ENCODE measurements around the gene PITPNB. TPM values are rescaled to one million over a fixed set of nuclear protein-coding genes. Genes with fewer than 3 reads are reported as not detected.

PITPNB gene
- total and polyA plus RNA-seq, 2 donors from 2014 or later, result 23.7 to 72.0 TPM

GRCh38 chr22:27878541-27878940 lies 40.5 kb downstream of the PITPNB start:
- intact Hi-C loops (cut with DNase I), result no loop called here
- FAIRE-seq (no peak), DNase-seq (no peak)
- H3K27ac ChIP-seq (ENCODE audit: low read depth in 2 of 2, low read length in 2 of 2), result no peak overlapping the region
- no peak for TF ChIP-seq CTCF (IDR thresholded peaks at IDR 0.05; ENCODE audit: borderline replicate concordance, extremely low read depth, insufficient read depth)
- no peaks in the 10 kb centered on the region for H3K36me3 ChIP-seq (ENCODE audit: control insufficient read depth in 2 of 3, insufficient read depth in 3 of 3, low read length in 3 of 3)
- H3K9me3 ChIP-seq (ENCODE audit: control insufficient read depth in 2 of 3, insufficient read depth in 1 of 3, low read length in 3 of 3), result no peaks in the 10 kb centered on the region
- no peaks in the 10 kb centered on the region for H3K27me3 ChIP-seq (ENCODE audit: control insufficient read depth, insufficient read depth, low read length)
- H3K9ac ChIP-seq (ENCODE audit: low read length in 3 of 3), result no peak overlapping the region
- H3K4me3 ChIP-seq (ENCODE audit: low read length in 3 of 3), result no peak overlapping the region
- peaks cover 3 to 7% (median 5%) of the 10 kb centered on the region in 3 donors for H3K4me1 ChIP-seq (ENCODE audit: control insufficient read depth in 2 of 3, insufficient read depth in 2 of 3, low read depth in 1 of 3, low read length in 3 of 3)

- intact Hi-C loops (cut with DNase I), result no loop called here
- DNase-seq (no peak), FAIRE-seq (no peak)
- Histone ChIP-seq H3K4me3 (ENCODE audit: low read length in 3 of 3) (no peak overlapping the region), H3K27ac (ENCODE audit: low read depth in 2 of 2, low read length in 2 of 2) (no peak overlapping the region), H3K9ac (ENCODE audit: low read length in 3 of 3) (no peak overlapping the region), H3K9me3 (ENCODE audit: control insufficient read depth in 2 of 3, insufficient read depth in 1 of 3, low read length in 3 of 3) (no peaks in the 10 kb centered on the region), H3K36me3 (ENCODE audit: control insufficient read depth in 2 of 3, insufficient read depth in 3 of 3, low read length in 3 of 3) (peaks cover 0 to 1% (median 0%) of the 10 kb centered on the region in 3 donors), H3K27me3 (ENCODE audit: control insufficient read depth, insufficient read depth, low read length) (no peaks in the 10 kb centered on the region), H3K4me1 (ENCODE audit: control insufficient read depth in 2 of 3, insufficient read depth in 2 of 3, low read depth in 1 of 3, low read length in 3 of 3) (peaks cover 3 to 7% (median 5%) of the 10 kb centered on the region in 3 donors)
- no peak for TF ChIP-seq CTCF (IDR thresholded peaks at IDR 0.05; ENCODE audit: borderline replicate concordance, extremely low read depth, insufficient read depth)
Observed at GRCh38 chr22:27877501-27877900, 41.6 kb downstream of the PITPNB start.

GRCh38 chr22:27876684-27877083 lies 42.4 kb downstream of the PITPNB start:
- no peak for FAIRE-seq
- intact Hi-C loops (cut with DNase I), result no loop called here
- Histone ChIP-seq H3K4me3 (ENCODE audit: low read length in 3 of 3) (no peak overlapping the region), H3K9me3 (ENCODE audit: control insufficient read depth in 2 of 3, insufficient read depth in 1 of 3, low read length in 3 of 3) (no peaks in the 10 kb centered on the region), H3K36me3 (ENCODE audit: control insufficient read depth in 2 of 3, insufficient read depth in 3 of 3, low read length in 3 of 3) (peaks cover 0 to 2% (median 1%) of the 10 kb centered on the region in 3 donors), H3K9ac (ENCODE audit: low read length in 3 of 3) (no peak overlapping the region), H3K27ac (ENCODE audit: low read depth in 2 of 2, low read length in 2 of 2) (no peak overlapping the region), H3K27me3 (ENCODE audit: control insufficient read depth, insufficient read depth, low read length) (no peaks in the 10 kb centered on the region), H3K4me1 (ENCODE audit: control insufficient read depth in 2 of 3, insufficient read depth in 2 of 3, low read depth in 1 of 3, low read length in 3 of 3) (peaks cover 3 to 7% (median 5%) of the 10 kb centered on the region in 3 donors)
- no peak for DNase-seq
- TF ChIP-seq CTCF (IDR thresholded peaks at IDR 0.05; ENCODE audit: borderline replicate concordance, extremely low read depth, insufficient read depth), result no peak

- Histone ChIP-seq H3K27me3 (ENCODE audit: control insufficient read depth, insufficient read depth, low read length) (no peaks in the 10 kb centered on the region), H3K4me3 (ENCODE audit: low read length in 3 of 3) (no peak overlapping the region), H3K27ac (ENCODE audit: low read depth in 2 of 2, low read length in 2 of 2) (no peak overlapping the region), H3K36me3 (ENCODE audit: control insufficient read depth in 2 of 3, insufficient read depth in 3 of 3, low read length in 3 of 3) (peaks cover 0 to 2% (median 2%) of the 10 kb centered on the region in 3 donors), H3K4me1 (ENCODE audit: control insufficient read depth in 2 of 3, insufficient read depth in 2 of 3, low read depth in 1 of 3, low read length in 3 of 3) (peaks cover 0 to 3% (median 0%) of the 10 kb centered on the region in 3 donors), H3K9me3 (ENCODE audit: control insufficient read depth in 2 of 3, insufficient read depth in 1 of 3, low read length in 3 of 3) (no peaks in the 10 kb centered on the region), H3K9ac (ENCODE audit: low read length in 3 of 3) (no peak overlapping the region)
- TF ChIP-seq CTCF (IDR thresholded peaks at IDR 0.05; ENCODE audit: borderline replicate concordance, extremely low read depth, insufficient read depth), result no peak
- no peak for FAIRE-seq
- no peak for DNase-seq
- intact Hi-C loops (cut with DNase I), result no loop called here
Observed at GRCh38 chr22:27875951-27876350, 43.1 kb downstream of the PITPNB start.

Measured in kidney (tissue), 14 donors.